Stimulated activated CD8-positive, alpha-beta memory T cell treated with anti-CD3 and anti-CD28 coated beads, Interleukin-12 subunit alpha, Interleukin-12 subunit beta, amount 100 ng/mL, for 4 hours (primary cell): ENCODE data around the gene ENDOU.
"Not testable (repeated sequence)": the region's sequence is repeated elsewhere in the genome, so short reads cannot be mapped to it uniquely, and the experiment has no call there.

Experiments used
- DNase-seq: peaks from one replicate; pipeline ENCODE4 v3.0.0-alpha.2; 2020; ENCODE audit warnings: low read depth

Gene ENDOU

DNA sequence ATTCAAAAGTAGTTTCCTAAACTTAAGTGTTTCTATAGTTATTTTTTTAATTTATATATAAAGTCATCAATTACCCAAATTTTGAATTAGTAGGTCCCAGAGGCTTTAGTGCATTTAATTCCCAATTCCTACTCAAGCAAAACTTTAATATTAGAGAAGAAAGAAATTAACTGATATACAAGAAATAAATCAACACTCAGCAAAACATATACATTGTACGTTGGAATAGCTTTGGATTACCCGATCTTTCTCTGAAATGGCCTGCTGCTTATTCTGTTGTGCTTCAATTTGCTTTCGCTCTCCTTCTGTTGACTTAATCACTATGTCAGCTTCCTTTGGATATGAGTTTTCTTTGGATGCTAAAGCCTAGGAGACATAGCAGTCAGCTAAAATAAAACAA, 37.7 kb downstream of the ENDOU start:
- DNase-seq: no peak

DNA sequence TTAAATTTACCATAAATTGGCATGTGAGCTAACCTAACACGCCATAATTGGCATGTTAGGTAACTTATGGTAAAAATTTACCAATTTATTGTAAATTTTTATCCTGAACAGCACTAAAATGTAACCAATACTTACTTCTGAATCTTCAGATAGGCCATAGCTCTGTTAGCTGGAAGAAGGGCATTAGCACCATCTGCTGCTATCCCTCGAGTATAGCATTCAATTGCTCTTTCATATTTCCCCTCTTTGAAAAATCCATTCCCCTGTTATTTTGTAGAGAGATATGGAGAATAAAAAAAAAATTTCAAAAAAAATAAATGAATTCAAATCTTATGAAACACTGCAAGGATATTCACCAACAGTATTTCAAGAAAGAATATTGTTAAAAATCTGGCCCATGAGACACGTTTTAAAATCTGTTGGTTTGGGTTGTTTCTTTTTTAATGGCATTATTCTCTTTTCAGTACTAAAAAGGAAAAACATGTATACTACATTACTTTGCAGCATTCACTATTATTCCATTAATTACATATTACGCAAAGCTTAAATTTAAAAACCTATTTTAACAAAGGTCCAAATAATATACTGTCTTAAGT, 38.5 kb downstream of the ENDOU start:
- DNase-seq: no peak

DNA sequence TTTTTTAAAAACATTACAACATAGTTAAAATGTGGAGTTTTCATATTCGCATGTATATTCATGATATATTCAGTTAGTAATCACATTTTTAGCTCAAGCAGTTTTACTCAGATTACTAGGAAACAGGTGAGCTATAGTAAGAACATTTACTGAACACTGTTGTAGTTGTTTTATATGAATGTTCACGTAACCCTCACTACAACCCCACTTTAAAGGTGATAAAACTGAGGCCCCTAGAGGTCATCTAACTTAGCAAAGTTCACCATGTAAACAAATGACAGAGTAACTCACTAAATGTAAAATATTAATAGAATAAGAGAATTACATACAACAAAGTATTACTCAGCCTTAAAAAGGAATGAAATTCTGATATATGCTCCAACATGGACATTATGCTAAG, 45.5 kb downstream of the ENDOU start:
- no peak for DNase-seq

DNA sequence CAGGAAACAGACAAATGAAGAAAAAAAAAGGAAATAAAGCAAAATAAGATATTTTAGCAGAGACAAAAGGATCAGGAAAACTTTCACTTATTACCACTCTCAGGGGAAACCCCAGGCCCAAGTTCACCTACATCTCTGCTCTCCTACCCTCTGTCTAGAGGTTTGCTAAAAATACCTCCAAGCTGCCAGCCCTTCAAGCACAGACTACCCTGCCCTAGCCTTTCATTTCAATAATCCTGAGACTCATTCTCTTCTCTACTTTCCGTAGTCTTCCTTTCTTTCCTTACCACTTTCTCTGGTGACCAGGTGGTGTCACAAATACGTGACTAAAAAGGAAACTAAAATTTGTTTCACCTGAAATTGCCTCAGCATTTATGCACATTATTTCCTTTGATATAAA, 53.2 kb downstream of the ENDOU start:
- no peak for DNase-seq

DNA sequence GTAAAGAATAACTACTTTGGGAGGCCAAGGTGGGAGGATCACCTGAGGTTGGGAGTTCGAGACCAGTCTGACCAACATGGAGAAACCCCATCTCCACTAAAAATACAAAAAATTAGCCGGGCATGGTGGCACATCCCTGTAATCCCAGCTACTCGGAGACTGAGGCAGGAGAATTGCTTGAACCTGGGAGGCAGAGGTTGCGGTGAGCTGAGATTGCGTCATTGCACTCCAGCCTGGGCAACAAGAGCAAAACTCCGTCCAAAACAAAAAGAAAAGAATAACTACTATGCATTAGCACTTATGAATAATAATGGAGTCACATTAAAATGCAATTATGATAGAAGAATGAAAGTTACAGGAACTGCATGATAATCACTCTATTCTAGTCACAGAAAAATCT, 57.4 kb downstream of the ENDOU start:
- DNase-seq: not testable (repeated sequence)
